Stomach (tissue), 9 donors: Measurements from ENCODE around the gene HSF2. TPM values are rescaled to one million over a fixed set of nuclear protein-coding genes. Genes with fewer than 3 reads are reported as not detected.

Experiments
- DNase-seq, 2 donors: peaks; one replicate each; pipeline versions ENCODE4 v3.0.0 to v3.0.0-alpha.2; 2013 to 2019
- H3K27ac ChIP-seq, 5 donors: fragments of 200-600 bp in 4 of 5; sonication (generic) in 4 of 5; one replicate each; pipeline ENCODE4 v1.5.1; 2013 to 2019; ENCODE audit warnings: mild to moderate bottlenecking in 1 of 5, moderate library complexity in 1 of 5
- H3K27me3 ChIP-seq, 3 donors: fragments of 200-600 bp; sonication (generic); one replicate each; pipeline ENCODE4 v1.5.1; 2017 to 2019; ENCODE audit warnings: mixed run types in 1 of 3
- H3K36me3 ChIP-seq, 4 donors: fragments of 200-600 bp; sonication (generic); 1 replicate in 3 of 4; 2 replicates in 1 of 4; pipeline ENCODE4 v1.5.1; 2016 to 2019
- H3K4me1 ChIP-seq, 4 donors: fragments of 200-600 bp; sonication (generic); one replicate each; pipeline ENCODE4 v1.5.1; 2016 to 2019
- H3K4me3 ChIP-seq, 4 donors: fragments of 200-600 bp; sonication (generic) in 3 of 4; one replicate each; pipeline ENCODE4 v1.5.1; 2016 to 2019; ENCODE audit warnings: mild to moderate bottlenecking in 1 of 4
- H3K9me3 ChIP-seq, 4 donors: fragments of 200-600 bp; sonication (generic); one replicate each; pipeline ENCODE4 v1.5.1; 2016 to 2019
- CTCF ChIP-seq, 7 experiments: fragments of 450-650 bp in 4 of 7; fragments of 200-600 bp in 3 of 7; sonication (generic) in 3 of 7; IDR thresholded peaks; one replicate each; pipeline ENCODE4 v1.5.1; 2016 to 2019; ENCODE audit warnings: antibody characterized with exemption in 7 of 7, control low read depth in 2 of 7, mild to moderate bottlenecking in 1 of 7
- EP300 ChIP-seq: sonication (generic); formaldehyde crosslinking; IDR thresholded peaks from one replicate; pipeline ENCODE4 v1.6.1; 2017; ENCODE audit warnings: antibody characterized with exemption
- POLR2A ChIP-seq, 4 donors: fragments of 450-650 bp; IDR thresholded peaks; one replicate each; pipeline ENCODE4 v1.6.1; 2016; ENCODE audit warnings: antibody characterized with exemption in 4 of 4, control low read depth in 2 of 4, mild to moderate bottlenecking in 1 of 4, moderate library complexity in 1 of 4
- POLR2AphosphoS5 ChIP-seq, 3 donors: sonication (generic); formaldehyde crosslinking; IDR thresholded peaks; one replicate each; pipeline ENCODE4 v1.6.1; 2016; ENCODE audit warnings: antibody characterized with exemption in 3 of 3
- WGBS, 5 donors: extraction: QIAGEN DNeasy Blood & Tissue Kit in 3 of 5; methylation state at CpG; one replicate each; pipeline versions ENCODE4 v1.1.5 to v1.1.7; 2013 to 2018; 5-methylcytosine and 5-hydroxymethylcytosine counted together
- intact Hi-C: fragments of 100-400 bp; cut with DNase I; formaldehyde crosslinking; loops from one replicate; pipeline ENCODE4 v1.15.1; 2023; ENCODE audit warnings: low total_unique reads
- polyA plus RNA-seq, 3 donors: library from polyadenylated mRNA; stranded (reverse); fragments of 200-250 nt; gene quantifications; one replicate each; pipeline ENCODE4 v1.2.3, GENCODE V29; 2013
- total RNA-seq, 5 donors: library from RNA; depleted of rRNA; stranded (reverse); fragments of >200 nt; gene quantifications; one replicate each; pipeline versions ENCODE4 v1.1.0 to v1.2.3, GENCODE V29; 2014 to 2016
- donor health status: healthy with polysubstance abuse.
- donor health status: Bipolar disorder and iron deficiency.
- donor health status: healthy.

HSF2 gene
- total and polyA plus RNA-seq, 8 donors: 3.2 to 45.1 (median 11.0) TPM

- 83 to 92% (median 88%) methylated on average over 1 of the region's 1 CpG for WGBS, 5 donors
- Histone ChIP-seq H3K9me3 (no peaks in the 10 kb centered on the region), H3K27me3 (no peaks in the 10 kb centered on the region), H3K27ac (no peak overlapping the region), H3K4me3 (no peak overlapping the region), H3K4me1 (no peaks in the 10 kb centered on the region), H3K36me3 (peaks cover 8 to 85% (median 69%) of the 10 kb centered on the region in 4 donors)
- no peak for DNase-seq
- TF ChIP-seq POLR2A (IDR thresholded peaks at IDR 0.05) (no peak), EP300 (no peak), CTCF (IDR thresholded peaks at IDR 0.05) (no peak), POLR2AphosphoS5 (IDR thresholded peaks at IDR 0.05) (no peak)
- intact Hi-C loops: no loop called here
Measured at GRCh38 chr6:122423734-122424133, 24.3 kb downstream of the HSF2 start.

GRCh38 chr6:122426597-122426996 lies 27.1 kb downstream of the HSF2 start:
- TF ChIP-seq POLR2A (IDR thresholded peaks at IDR 0.05) (no peak), POLR2AphosphoS5 (IDR thresholded peaks at IDR 0.05) (no peak), CTCF (IDR thresholded peaks at IDR 0.05) (no peak), EP300 (no peak)
- no peak overlapping the region for H3K4me3 ChIP-seq
- H3K4me1 ChIP-seq: no peaks in the 10 kb centered on the region
- intact Hi-C loops: no loop called here
- no peak overlapping the region for H3K27ac ChIP-seq
- WGBS, 5 donors: 88 to 97% (median 94%) methylated on average over 3 of the region's 3 CpGs
- H3K36me3 ChIP-seq: peaks cover 8 to 80% (median 65%) of the 10 kb centered on the region in 4 donors
- DNase-seq: no peak
- H3K27me3 ChIP-seq: no peaks in the 10 kb centered on the region
- no peaks in the 10 kb centered on the region for H3K9me3 ChIP-seq

GRCh38 chr6:122428781-122429180 lies 29.3 kb downstream of the HSF2 start:
- intact Hi-C loops: no loop called here
- 93 to 100% (median 96%) methylated on average over 1 of the region's 1 CpG for WGBS, 5 donors
- H3K4me1 ChIP-seq: no peaks in the 10 kb centered on the region
- H3K4me3 ChIP-seq: no peak overlapping the region
- TF ChIP-seq CTCF (IDR thresholded peaks at IDR 0.05) (no peak), EP300 (no peak), POLR2A (IDR thresholded peaks at IDR 0.05) (no peak), POLR2AphosphoS5 (IDR thresholded peaks at IDR 0.05) (no peak)
- no peak for DNase-seq
- no peak overlapping the region for H3K27ac ChIP-seq
- H3K36me3 ChIP-seq: peaks cover 14 to 78% (median 68%) of the 10 kb centered on the region in 4 donors
- no peaks in the 10 kb centered on the region for H3K9me3 ChIP-seq
- no peaks in the 10 kb centered on the region for H3K27me3 ChIP-seq

GRCh38 chr6:122429323-122429722 lies 29.9 kb downstream of the HSF2 start:
- TF ChIP-seq EP300 (no peak), POLR2A (IDR thresholded peaks at IDR 0.05) (no peak), CTCF (IDR thresholded peaks at IDR 0.05) (no peak), POLR2AphosphoS5 (IDR thresholded peaks at IDR 0.05) (no peak)
- peaks cover 8 to 78% (median 68%) of the 10 kb centered on the region in 4 donors for H3K36me3 ChIP-seq
- no peak for DNase-seq

More at GRCh38 chr6:122429323-122429722, 29.9 kb downstream of the HSF2 start:
- intact Hi-C loops: no loop called here
- H3K4me1 ChIP-seq: no peaks in the 10 kb centered on the region
- no peak overlapping the region for H3K27ac ChIP-seq
- no peaks in the 10 kb centered on the region for H3K9me3 ChIP-seq
- no peak overlapping the region for H3K4me3 ChIP-seq
- H3K27me3 ChIP-seq: no peaks in the 10 kb centered on the region
